HFF-Myc (cell line): Measurements from ENCODE around the gene ACOT11.

Experiments used
- DNase-seq: peaks from one replicate; pipeline ENCODE4 v3.0.0-alpha.2; 2011; ENCODE audit warnings: low read depth; ENCODE audit errors: extremely low read depth
- H3K4me3 ChIP-seq: replicated peaks from 2 replicates; pipeline ENCODE4 v1.5.1; 2011; ENCODE audit warnings: low read depth, mild to moderate bottlenecking, control low read depth, low read length
- CTCF ChIP-seq: IDR thresholded peaks from 2 replicates; pipeline ENCODE4 v1.5.1; 2012; ENCODE audit warnings: mild to moderate bottlenecking, low read depth, low read length, control low read depth; ENCODE audit errors: missing control alignments

Gene ACOT11

GRCh38 chr1:54650417-54650816 lies 102.4 kb downstream of the ACOT11 start:
- no peak overlapping the region for H3K4me3 ChIP-seq
- DNase-seq = no peak
- TF ChIP-seq CTCF = no peak

GRCh38 chr1:54651608-54652007 lies 103.6 kb downstream of the ACOT11 start:
- H3K4me3 ChIP-seq = no peak overlapping the region
- TF ChIP-seq CTCF = no peak
- DNase-seq = no peak

GRCh38 chr1:54652168-54652567 lies 104.1 kb downstream of the ACOT11 start:
- no peak for DNase-seq
- no peak overlapping the region for H3K4me3 ChIP-seq

GRCh38 chr1:54653036-54653435 lies 105.0 kb downstream of the ACOT11 start:
- TF ChIP-seq CTCF = no peak
- no peak for DNase-seq
- no peak overlapping the region for H3K4me3 ChIP-seq

More at GRCh38 chr1:54652168-54652567, 104.1 kb downstream of the ACOT11 start:
- TF ChIP-seq CTCF = no peak

- H3K4me3 ChIP-seq = no peak overlapping the region
- no peak for DNase-seq
- TF ChIP-seq CTCF = no peak
Measured at GRCh38 chr1:54658164-54658913, 110.3 kb downstream of the ACOT11 start.
